ENCODE results near the gene TUBB2A. TPM values are rescaled to one million over a fixed set of nuclear protein-coding genes. Genes with fewer than 3 reads are reported as not detected.

Gene TUBB2A
- total and polyA plus RNA-seq, 2 of the 13 experiments (the other 11 are each of a cell fraction or from before 2014, with no cell fraction given): 35.3 to 106 TPM

GRCh38 chr6:3195695-3196497 lies 38.6 kb upstream of the TUBB2A start (continued):
- TF ChIP-seq ZNF724P (CRISPR knock-in tag; IDR thresholded peaks at IDR 0.05; ENCODE audit: borderline replicate concordance) (0 out of 2 replicates have a peak, but pooled peaks have one; percentile 76), MEF2D (CRISPR knock-in tag; IDR thresholded peaks at IDR 0.05) (peak; percentile 70), TEAD3 (CRISPR knock-in tag; optimal IDR thresholded peaks at IDR 0.05; ENCODE audit: borderline replicate concordance) (peak; percentile 53), ZNF816 (CRISPR knock-in tag; IDR thresholded peaks at IDR 0.05; ENCODE audit: borderline replicate concordance) (no peak), TAF15 (IDR thresholded peaks at IDR 0.05; ENCODE audit: low read depth, low read length, poor library complexity, severe bottlenecking) (no peak), NFKB2 (CRISPR knock-in tag; IDR thresholded peaks at IDR 0.05; ENCODE audit: borderline replicate concordance) (peak; percentile 73; the same call in 1 of the 2 replicates), ZNF558 (CRISPR knock-in tag; IDR thresholded peaks at IDR 0.05; ENCODE audit: borderline replicate concordance) (no peak; the same call in 1 of the 2 replicates), ZNF253 (CRISPR knock-in tag; IDR thresholded peaks at IDR 0.05; ENCODE audit: borderline replicate concordance) (no peak), IRX3 (CRISPR knock-in tag; IDR thresholded peaks at IDR 0.05; ENCODE audit: borderline replicate concordance, low read depth) (no peak), BHLHE40 (IDR thresholded peaks at IDR 0.05; ENCODE audit: low read length) (no peak), TCF7 (IDR thresholded peaks at IDR 0.05; ENCODE audit: low read depth) (no peak), LRRFIP1 (CRISPR knock-in tag; conservative IDR thresholded peaks at IDR 0.05) (no peak), TBX3 (IDR thresholded peaks at IDR 0.05; ENCODE audit: borderline replicate concordance) (peak; percentile 32; the same call in 1 of the 2 replicates), FOXO1 (CRISPR knock-in tag; IDR thresholded peaks at IDR 0.05) (0 out of 2 replicates have a peak, but pooled peaks have one; percentile 33), ZFX (CRISPR knock-in tag; IDR thresholded peaks at IDR 0.05; ENCODE audit: low read depth) (peak; percentile 78), SAFB2 (CRISPR knock-in tag; IDR thresholded peaks at IDR 0.05; ENCODE audit: borderline replicate concordance, low read depth) (no peak), ZNF225 (CRISPR knock-in tag; IDR thresholded peaks at IDR 0.05) (peak; percentile 63; the same call in 1 of the 2 replicates), ETV6 (CRISPR knock-in tag; conservative IDR thresholded peaks at IDR 0.05) (0 out of 2 replicates have a peak, but pooled peaks have one; percentile 35), RAD21 (CRISPR knock-in tag; IDR thresholded peaks at IDR 0.05) (peak; percentile 67), SOX6 (IDR thresholded peaks at IDR 0.05) (no peak), SOX6 (CRISPR knock-in tag; IDR thresholded peaks at IDR 0.05) (peak; percentile 56), ZNF740 (CRISPR knock-in tag; IDR thresholded peaks at IDR 0.05) (no peak), AKNA (CRISPR knock-in tag; IDR thresholded peaks at IDR 0.05; ENCODE audit: borderline replicate concordance) (no peak)

Data from HepG2 (cell line).